GM12878 (cell line): Measurements from ENCODE around the gene CHRNG. TPM values are rescaled to one million over a fixed set of nuclear protein-coding genes. Genes with fewer than 3 reads are reported as not detected.

Experiments
- ASH2L ChIP-seq: fragments of 300-600, 200-600 bp; sonication (generic); IDR thresholded peaks from 2 replicates; pipeline ENCODE4 v1.6.1; 2017; ENCODE audit warnings: low read depth, mild to moderate bottlenecking, borderline replicate concordance
- CHD1 ChIP-seq: IDR thresholded peaks from 2 replicates; pipeline ENCODE4 v1.6.1; 2012; ENCODE audit warnings: low read depth, low read length, improper control_type of control experiment
- CREM ChIP-seq: IDR thresholded peaks from 2 replicates; pipeline ENCODE4 v1.6.1; 2014; ENCODE audit warnings: antibody characterized with exemption, low read depth
- CTCF ChIP-seq, 3 experiments: IDR thresholded peaks in 2 of 3; conservative IDR thresholded peaks in 1 of 3; 2 replicates each; pipeline ENCODE4 v1.5.1; 2011; ENCODE audit warnings: low read depth in 3 of 3, low read length in 3 of 3, mild to moderate bottlenecking in 3 of 3, control low read depth in 2 of 3, moderate library complexity in 2 of 3, inconsistent platforms in 1 of 3, mixed read lengths in 1 of 3; ENCODE audit not compliant: control insufficient read depth in 2 of 3, insufficient read depth in 1 of 3; ENCODE audit errors: extremely low read depth in 1 of 3
- CUX1 ChIP-seq: IDR thresholded peaks from 2 replicates; pipeline ENCODE4 v1.6.1; 2012; ENCODE audit warnings: improper control_type of control experiment, low read depth, low read length; ENCODE audit not compliant: insufficient replicate concordance
- EED ChIP-seq: sonication (generic); IDR thresholded peaks from 2 replicates; pipeline ENCODE4 v1.6.1; 2016; ENCODE audit warnings: antibody characterized with exemption, low read depth
- ETV6 ChIP-seq, 2 experiments: fragments of 450-650 bp in 1 of 2; IDR thresholded peaks in 1 of 2; conservative IDR thresholded peaks in 1 of 2; 2 replicates each; pipeline ENCODE4 v1.6.1; 2014; ENCODE audit warnings: antibody characterized with exemption in 1 of 2, borderline replicate concordance in 1 of 2, low read depth in 1 of 2, mild to moderate bottlenecking in 1 of 2, moderate library complexity in 1 of 2
- HDAC2 ChIP-seq: fragments of 200-600 bp; sonication (generic); IDR thresholded peaks from 2 replicates; pipeline ENCODE4 v1.6.1; 2017
- NFYB ChIP-seq: IDR thresholded peaks from 2 replicates; pipeline ENCODE4 v1.6.1; 2011; ENCODE audit warnings: low read depth, mild to moderate bottlenecking, low read length, improper control_type of control experiment, moderate library complexity; ENCODE audit not compliant: insufficient read depth
- RELA ChIP-seq: fragments of 450-650 bp; IDR thresholded peaks from 2 replicates; pipeline ENCODE4 v1.8.0; 2014; ENCODE audit warnings: borderline replicate concordance; ENCODE audit not compliant: partially characterized antibody
- SKIL ChIP-seq: fragments of 450-650 bp; IDR thresholded peaks from 2 replicates; pipeline ENCODE4 v1.6.1; 2017; ENCODE audit warnings: mild to moderate bottlenecking, low read depth, inconsistent platforms; ENCODE audit not compliant: poor library complexity, severe bottlenecking
- STAT3 ChIP-seq: IDR thresholded peaks from 2 replicates; pipeline ENCODE4 v1.6.1; 2011; ENCODE audit warnings: low read depth, low read length, improper control_type of control experiment
- ZBTB40 ChIP-seq: fragments of 450-650 bp; IDR thresholded peaks from 2 replicates; pipeline ENCODE4 v1.6.1; 2016; ENCODE audit warnings: mild to moderate bottlenecking, moderate library complexity, borderline replicate concordance
- ZNF24 ChIP-seq: fragments of 450-650 bp; IDR thresholded peaks from 2 replicates; pipeline ENCODE4 v1.6.1; 2017; ENCODE audit warnings: antibody characterized with exemption, mild to moderate bottlenecking
- polyA plus RNA-seq, 11 experiments: library from polyadenylated mRNA; depleted of rRNA in 4 of 11; unstranded in 6 of 11; stranded (reverse) in 5 of 11; fragments of >200 nt; fragmentation: Nextera tagmentation in 4 of 11; fragmentation: Illumina TruSeq in 1 of 11; extraction: Ambion mirVana in 4 of 11; extraction: Trizol in 1 of 11; gene quantifications; 1 replicate in 1 of 11; 2 replicates in 10 of 11; pipeline versions ENCODE4 v1.2.1 to v1.2.3, GENCODE V29; 2011 to 2016; ENCODE audit warnings: inconsistent platforms in 2 of 11, missing spikeins in 2 of 11, low read depth in 1 of 11
- total RNA-seq, 4 experiments: library from RNA; depleted of rRNA in 3 of 4; stranded (reverse); fragments of >200 nt in 3 of 4; fragmentation: Illumina TruSeq in 1 of 4; extraction: Trizol in 1 of 4; gene quantifications; 2 replicates each; pipeline versions ENCODE4 v1.2.1 to v1.2.3, GENCODE V29; 2013 to 2021

The CHRNG gene
- total and polyA plus RNA-seq, 10 of the 15 experiments (the other 5 are each of a cell fraction or from before 2014, with no cell fraction given), result 0.17 TPM; not detected in 9

GRCh38 chr2:232550354-232551249, 11.1 kb downstream of the CHRNG start, which contains the start of the genes EIF4E2 and TIGD1 (continued):
- TF ChIP-seq ZNF24, result 0 out of 2 replicates have a peak, but pooled peaks have one; percentile 3
- TF ChIP-seq HDAC2, result no peak
- peak; percentile 28 for TF ChIP-seq RELA
- TF ChIP-seq CUX1, result no peak
- TF ChIP-seq CHD1, result no peak
- peak; percentile 1 to 28 (median 23); a peak in 2 of 6 replicates for TF ChIP-seq CTCF (IDR thresholded peaks at IDR 0.05 in 2 of 3, conservative IDR thresholded peaks at IDR 0.05 in 1 of 3; ENCODE audit: control insufficient read depth in 2 of 3, extremely low read depth in 1 of 3, insufficient read depth in 1 of 3, low read depth in 3 of 3, low read length in 3 of 3)
- no peak for TF ChIP-seq STAT3
- TF ChIP-seq CREM, result peak; percentile 65
- no peak for TF ChIP-seq SKIL
- TF ChIP-seq NFYB, result peak; percentile 22; the same call in 1 of the 2 replicates
- TF ChIP-seq ASH2L, result no peak
- no peak; a peak in 2 of 4 replicates for TF ChIP-seq ETV6 (conservative IDR thresholded peaks at IDR 0.05 in 1 of 2, IDR thresholded peaks at IDR 0.05 in 1 of 2; ENCODE audit: borderline replicate concordance in 1 of 2, low read depth in 1 of 2)
- peak; percentile 99 for TF ChIP-seq ZBTB40
- TF ChIP-seq EED, result peak; percentile 9; the same call in 1 of the 2 replicates
